GM10847 (cell line): Measurements from ENCODE around the gene IL22.

Source experiments
- POLR2A ChIP-seq: IDR thresholded peaks from 2 replicates; pipeline ENCODE4 v1.6.1; 2011; ENCODE audit not compliant: insufficient read length; ENCODE audit errors: extremely low read depth

IL22 gene

GRCh38 chr12:68253504-68253903 is at the start of gene IL22:
IL22 (minus strand) TSS chr12:68253604; CDS start chr12:68253448, 156 bp downstream.
- TF ChIP-seq POLR2A: no peak

GRCh38 chr12:68297929-68298328 is 44.5 kb upstream of the IL22 start:
- TF ChIP-seq POLR2A: no peak

GRCh38 chr12:68294251-68294650 is 40.8 kb upstream of the IL22 start:
- TF ChIP-seq POLR2A: no peak

- TF ChIP-seq POLR2A: no peak
These were observed 39.9 kb upstream of the IL22 start for GRCh38 chr12:68293347-68293746.

- no peak for TF ChIP-seq POLR2A
These were observed 38.9 kb upstream of the IL22 start for GRCh38 chr12:68292151-68292943.

GRCh38 chr12:68291396-68292036 is 38.1 kb upstream of the IL22 start:
- TF ChIP-seq POLR2A: no peak

- no peak for TF ChIP-seq POLR2A
These were observed 36.7 kb upstream of the IL22 start for GRCh38 chr12:68290126-68290525.

GRCh38 chr12:68287106-68287505 is 33.7 kb upstream of the IL22 start:
- no peak for TF ChIP-seq POLR2A

GRCh38 chr12:68286396-68286795 is 33.0 kb upstream of the IL22 start:
- no peak for TF ChIP-seq POLR2A

- no peak for TF ChIP-seq POLR2A
These were observed 32.1 kb upstream of the IL22 start for GRCh38 chr12:68285541-68285940.

GRCh38 chr12:68281322-68282077 is 28.1 kb upstream of the IL22 start:
- TF ChIP-seq POLR2A: no peak

GRCh38 chr12:68280240-68280639 is 26.8 kb upstream of the IL22 start:
- no peak for TF ChIP-seq POLR2A

GRCh38 chr12:68279227-68280054 is 26.0 kb upstream of the IL22 start:
- no peak for TF ChIP-seq POLR2A

- TF ChIP-seq POLR2A: no peak
These were observed 23.1 kb upstream of the IL22 start for GRCh38 chr12:68276402-68276930.

GRCh38 chr12:68272732-68273131 is 19.3 kb upstream of the IL22 start:
- no peak for TF ChIP-seq POLR2A

- no peak for TF ChIP-seq POLR2A
These were observed 17.9 kb upstream of the IL22 start for GRCh38 chr12:68271346-68271745.
